GM12878 (cell line): Measurements from ENCODE around the gene CD9. TPM values are rescaled to one million over a fixed set of nuclear protein-coding genes. Genes with fewer than 3 reads are reported as not detected.
"Not testable (repeated sequence)": the region's sequence is repeated elsewhere in the genome, so short reads cannot be mapped to it uniquely, and the experiment has no call there.

Experiments
- ATAC-seq: fragments of 200-7000 bp; cut with Tn5 transposase; 3 replicates; pipeline ENCODE4 v1.9.1; 2020; ENCODE audit warnings: mild to moderate bottlenecking, moderate library complexity
- BruUV-seq: library from RNA; stranded (reverse); fragments of 400-500 nt; replicated peaks from 2 replicates; lab custom pipeline; 2021; lab: Mats Ljungman, UMichigan
- CTCF ChIA-PET: fragments of 300-600 bp; sonication (Branson Sonifier 250); formaldehyde crosslinking; extraction: SDS; loops from one replicate; lab custom pipeline; 2021; ENCODE audit warnings: inconsistent platforms; lab: Yijun Ruan, JAX
- POLR2A ChIA-PET: fragments of 350-600 bp; formaldehyde crosslinking; extraction: SDS; loops from one replicate; lab custom pipeline; 2021; ENCODE audit warnings: inconsistent platforms; lab: Charles Lee
- RAD21 ChIA-PET: fragments of 300-600 bp; sonication (Branson Sonifier 250); formaldehyde crosslinking; loops from one replicate; lab custom pipeline; 2023; ENCODE audit warnings: antibody characterized with exemption; ENCODE audit not compliant: unreplicated experiment; lab: Charles Lee
- SMC1A ChIA-PET: fragments of 300-600 bp; sonication (Branson Sonifier 250); formaldehyde crosslinking; loops from one replicate; lab custom pipeline; 2023; ENCODE audit not compliant: unreplicated experiment, uncharacterized antibody; lab: Charles Lee
- DNase-seq: peaks from one replicate; pipeline ENCODE4 v3.0.0-alpha.2; 2011; ENCODE audit warnings: low read depth, low spot score
- FAIRE-seq: peaks from 3 replicates; lab custom pipeline; 2011; peaks lifted over from hg19 to GRCh38; lab: Jason Lieb, UNC
- H2AFZ ChIP-seq: 2 replicates; pipeline ENCODE4 v1.6.0; 2011; ENCODE audit warnings: low read depth, low read length, control low read depth; ENCODE audit not compliant: control insufficient read depth
- H3K27ac ChIP-seq: 2 replicates; pipeline ENCODE4 v1.5.1; 2011; ENCODE audit warnings: control low read depth; ENCODE audit not compliant: control insufficient read depth, insufficient read depth
- H3K27me3 ChIP-seq, 2 experiments: replicated peaks in 1 of 2; 2 replicates each; pipeline versions ENCODE4 v1.6.0 to v1.6.1; 2011; ENCODE audit warnings: low read length in 1 of 2; ENCODE audit not compliant: control insufficient read depth in 2 of 2, insufficient read depth in 2 of 2
- H3K36me3 ChIP-seq, 2 experiments: 2 replicates each; pipeline ENCODE4 v1.5.1; 2011; ENCODE audit warnings: low read length in 1 of 2; ENCODE audit not compliant: control insufficient read depth in 2 of 2, insufficient read depth in 2 of 2
- H3K4me1 ChIP-seq: 2 replicates; pipeline ENCODE4 v1.6.1; 2011; ENCODE audit warnings: mild to moderate bottlenecking, low read length, moderate library complexity, mixed read lengths; ENCODE audit not compliant: control insufficient read depth, insufficient read depth
- H3K4me2 ChIP-seq: 2 replicates; pipeline ENCODE4 v1.6.0; 2011; ENCODE audit warnings: control low read depth; ENCODE audit not compliant: control insufficient read depth, insufficient read depth
- H3K4me3 ChIP-seq: fragments of 200-600 bp; sonication (generic); 2 replicates; pipeline ENCODE4 v1.5.1; 2016
- H3K79me2 ChIP-seq: 2 replicates; pipeline ENCODE4 v1.6.0; 2011; ENCODE audit warnings: low read length; ENCODE audit not compliant: control insufficient read depth, insufficient read depth
- H3K9ac ChIP-seq: 2 replicates; pipeline ENCODE4 v1.8.0; 2011; ENCODE audit warnings: low read length, control low read depth, mixed read lengths; ENCODE audit not compliant: control insufficient read depth, insufficient read depth
- H3K9me3 ChIP-seq: replicated peaks from 3 replicates; pipeline ENCODE4 v1.5.1; 2011; ENCODE audit warnings: mild to moderate bottlenecking, low read length; ENCODE audit not compliant: control insufficient read depth, insufficient read depth
- H4K20me1 ChIP-seq: 2 replicates; pipeline ENCODE4 v1.6.0; 2011; ENCODE audit not compliant: control insufficient read depth, insufficient read depth
- BHLHE40 ChIP-seq, 2 experiments: fragments of 450-650 bp in 1 of 2; IDR thresholded peaks; 2 replicates each; pipeline ENCODE4 v1.6.1; 2011 to 2017; ENCODE audit warnings: low read depth in 2 of 2, borderline replicate concordance in 1 of 2, improper control_type of control experiment in 1 of 2, low read length in 1 of 2, mild to moderate bottlenecking in 1 of 2
- CHD2 ChIP-seq: IDR thresholded peaks from 2 replicates; pipeline ENCODE4 v1.6.1; 2011; ENCODE audit warnings: low read depth, low read length, improper control_type of control experiment, borderline replicate concordance
- FOS ChIP-seq: IDR thresholded peaks from 3 replicates; pipeline ENCODE4 v1.6.1; 2011; ENCODE audit warnings: borderline replicate concordance; ENCODE audit not compliant: insufficient read length; ENCODE audit errors: extremely low read depth
- FOXM1 ChIP-seq: IDR thresholded peaks from 2 replicates; pipeline ENCODE4 v1.6.1; 2012; ENCODE audit warnings: low read depth, mild to moderate bottlenecking, inconsistent platforms, low read length, moderate library complexity
- HDAC6 ChIP-seq: fragments of 200-600 bp; sonication (generic); IDR thresholded peaks from one replicate; pipeline ENCODE4 v1.8.0; 2017; ENCODE audit warnings: antibody characterized with exemption; ENCODE audit not compliant: unreplicated experiment
- LARP7 ChIP-seq: fragments of 450-650 bp; IDR thresholded peaks from 2 replicates; pipeline ENCODE4 v1.6.1; 2017; ENCODE audit warnings: mild to moderate bottlenecking
- MEF2B ChIP-seq: fragments of 450-650 bp; IDR thresholded peaks from 2 replicates; pipeline ENCODE4 v1.6.1; 2018; ENCODE audit warnings: mild to moderate bottlenecking, moderate library complexity; ENCODE audit not compliant: partially characterized antibody, poor library complexity, severe bottlenecking
- MYC ChIP-seq: IDR thresholded peaks from 2 replicates; pipeline ENCODE4 v1.6.1; 2011; ENCODE audit warnings: mild to moderate bottlenecking, low read length, moderate library complexity, inconsistent platforms; ENCODE audit not compliant: insufficient read depth, insufficient replicate concordance, insufficient read length, severe bottlenecking
- NFYB ChIP-seq: IDR thresholded peaks from 2 replicates; pipeline ENCODE4 v1.6.1; 2011; ENCODE audit warnings: low read depth, mild to moderate bottlenecking, low read length, improper control_type of control experiment, moderate library complexity; ENCODE audit not compliant: insufficient read depth
- PAX8 ChIP-seq: fragments of 450-650 bp; IDR thresholded peaks from 2 replicates; pipeline ENCODE4 v1.6.1; 2017; ENCODE audit warnings: mild to moderate bottlenecking, moderate library complexity
- SIX5 ChIP-seq: IDR thresholded peaks from 2 replicates; pipeline ENCODE4 v1.6.1; 2011; ENCODE audit warnings: mild to moderate bottlenecking, low read depth, low read length, moderate library complexity; ENCODE audit not compliant: severe bottlenecking
- SUZ12 ChIP-seq: fragments of 200-600 bp; sonication (generic); IDR thresholded peaks from one replicate; pipeline ENCODE4 v1.6.1; 2018; ENCODE audit warnings: antibody characterized with exemption, mild to moderate bottlenecking; ENCODE audit not compliant: unreplicated experiment
- WGBS: methylation state at CpG from one replicate; pipeline ENCODE4 v1.1.6; 2016; ENCODE audit warnings: low lambda C conversion rate; ENCODE audit not compliant: insufficient replicate concordance, insufficient coverage; ENCODE audit errors: missing lambda C conversion rate; 5-methylcytosine and 5-hydroxymethylcytosine counted together
- in situ Hi-C: fragments of 300-500 bp; cut with MboI; formaldehyde crosslinking; loops from 9 replicates; pipeline ENCODE4 v1.14.3; 2018; ENCODE audit warnings: mixed read lengths
- intact Hi-C: fragments of 100-400 bp; cut with micrococcal nuclease; formaldehyde crosslinking; loops from one replicate; pipeline ENCODE4 v1.14.2; 2022; ENCODE audit not compliant: unreplicated experiment
- polyA plus RNA-seq, 11 experiments: library from polyadenylated mRNA; depleted of rRNA in 4 of 11; unstranded in 6 of 11; stranded (reverse) in 5 of 11; fragments of >200 nt; fragmentation: Nextera tagmentation in 4 of 11; fragmentation: Illumina TruSeq in 1 of 11; extraction: Ambion mirVana in 4 of 11; extraction: Trizol in 1 of 11; gene quantifications; 1 replicate in 1 of 11; 2 replicates in 10 of 11; pipeline versions ENCODE4 v1.2.1 to v1.2.3, GENCODE V29; 2011 to 2016; ENCODE audit warnings: inconsistent platforms in 2 of 11, missing spikeins in 2 of 11, low read depth in 1 of 11
- total RNA-seq, 4 experiments: library from RNA; depleted of rRNA in 3 of 4; stranded (reverse); fragments of >200 nt in 3 of 4; fragmentation: Illumina TruSeq in 1 of 4; extraction: Trizol in 1 of 4; gene quantifications; 2 replicates each; pipeline versions ENCODE4 v1.2.1 to v1.2.3, GENCODE V29; 2013 to 2021
- TF ChIP-seq, protein P1 (sequence below): fragments of 450-650 bp; IDR thresholded peaks from 2 replicates; pipeline ENCODE4 v1.6.1; 2018; ENCODE audit warnings: mild to moderate bottlenecking, low read depth, moderate library complexity; ENCODE audit not compliant: partially characterized antibody

The CD9 gene
- total and polyA plus RNA-seq, 10 of the 15 experiments (the other 5 are each of a cell fraction or from before 2014, with no cell fraction given): 4.8 to 29.9 (median 9.7) TPM

DNA sequence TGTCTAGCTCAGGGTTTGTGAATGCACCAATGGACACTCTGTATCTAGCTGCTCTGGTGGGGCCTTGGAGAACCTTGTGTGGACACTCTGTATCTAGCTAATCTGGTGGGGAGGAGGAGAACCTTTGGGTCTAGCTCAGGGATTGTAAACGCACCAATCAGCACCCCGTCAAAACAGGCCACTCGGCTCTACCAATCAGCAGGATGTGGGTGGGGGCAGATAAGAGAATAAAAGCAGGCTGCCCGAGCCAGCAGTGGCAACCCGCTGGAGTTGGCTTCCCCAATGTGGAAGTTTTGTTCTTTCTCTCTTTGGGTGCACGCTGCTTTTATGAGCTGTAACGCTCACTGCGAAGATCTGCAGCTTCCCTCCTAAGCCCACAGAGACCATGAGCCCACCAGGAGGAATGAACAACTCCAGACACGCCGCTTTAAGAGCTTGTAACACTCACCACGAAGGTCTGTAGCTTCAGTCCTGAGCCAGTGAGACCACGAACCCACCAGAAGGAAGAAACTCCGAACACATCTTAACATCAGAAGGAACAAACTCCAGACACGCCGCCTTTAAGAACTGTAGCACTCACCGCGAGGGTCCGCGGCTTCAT, 40.1 kb upstream of the CD9 start:
- H2AFZ ChIP-seq, intact Hi-C loops, H3K36me3 ChIP-seq, H3K4me1 ChIP-seq, POLR2A ChIA-PET, H3K9ac ChIP-seq, H4K20me1 ChIP-seq, H3K27me3 ChIP-seq, in situ Hi-C loops, FAIRE-seq, CTCF ChIA-PET, RAD21 ChIA-PET, H3K9me3 ChIP-seq, BruUV-seq, SMC1A ChIA-PET, H3K4me2 ChIP-seq, H3K27ac ChIP-seq, DNase-seq, H3K4me3 ChIP-seq, H3K79me2 ChIP-seq, ATAC-seq: not testable (repeated sequence)
- 63% methylated on average over 19 of the region's 19 CpGs for whole genome bisulfite sequencing
- 0 out of 2 replicates have a peak, but pooled peaks have one; percentile 7 for TF ChIP-seq NFYB

DNA sequence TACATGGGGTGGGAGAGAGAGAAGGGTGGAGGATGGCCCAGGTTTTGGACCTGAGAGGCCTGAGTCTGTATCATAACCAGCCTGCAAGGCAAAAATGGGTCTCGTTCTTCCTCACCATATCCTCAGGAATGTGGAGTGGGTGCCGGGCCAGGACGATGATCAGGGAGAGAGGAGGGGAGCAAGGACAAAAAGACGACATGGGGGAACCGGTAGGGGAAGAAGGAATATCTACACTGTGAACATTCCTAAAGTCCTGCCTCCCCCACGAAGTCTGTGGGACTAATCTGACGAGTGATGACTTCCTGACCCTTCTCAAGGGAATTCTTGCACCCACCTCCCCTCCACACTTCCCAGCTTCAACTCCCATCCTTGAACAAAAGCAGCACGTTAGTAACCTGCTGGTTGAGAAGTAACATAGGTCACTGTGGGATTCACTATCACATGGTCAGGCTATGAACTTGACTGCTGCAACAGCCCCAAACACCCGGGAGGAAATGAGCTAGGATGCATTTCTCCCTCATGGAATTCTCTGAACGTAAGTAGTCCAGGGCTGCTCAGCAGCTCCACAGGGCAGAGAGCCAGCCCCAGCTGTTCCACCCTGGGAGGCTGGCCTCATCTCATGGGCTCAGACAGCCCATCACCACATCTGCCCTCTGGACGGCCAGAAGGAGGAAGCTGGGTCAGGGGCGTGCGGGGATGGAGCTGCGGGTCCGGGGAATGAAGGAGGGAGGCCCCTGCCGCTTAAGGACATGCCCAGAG, 38.9 kb upstream of the CD9 start:
- ChIA-PET SMC1A (no interaction called here), RAD21 (no interaction called here), CTCF (no interaction called here), POLR2A (no interaction called here)
- H4K20me1 ChIP-seq: no peaks in the 10 kb centered on the region
- no peak overlapping the region for H3K4me2 ChIP-seq
- no peak overlapping the region for H2AFZ ChIP-seq
- no peak overlapping the region for H3K27ac ChIP-seq
- intact Hi-C loops (no loop called here), in situ Hi-C loops (no loop called here)
- no peaks in the 10 kb centered on the region for H3K79me2 ChIP-seq
- H3K4me3 ChIP-seq: no peak overlapping the region
- no peaks in the 10 kb centered on the region for H3K36me3 ChIP-seq
- no peaks in the 10 kb centered on the region for H3K9me3 ChIP-seq
- H3K27me3 ChIP-seq: no peaks in the 10 kb centered on the region
- no peak for FAIRE-seq
- DNase-seq: no peak
- H3K4me1 ChIP-seq: no peaks in the 10 kb centered on the region
- ATAC-seq: no peak; the same call in 2 of the 3 replicates
- H3K9ac ChIP-seq: no peak overlapping the region
- 27% methylated on average over 14 of the region's 16 CpGs for whole genome bisulfite sequencing
- BruUV-seq: no TSS peak
- TF ChIP-seq FOS (no peak), MYC (no peak), PAX8 (no peak), NFYB (no peak), HDAC6 (no peak), FOXM1 (no peak), CHD2 (no peak), SUZ12 (no peak), MEF2B (no peak), LARP7 (no peak), SIX5 (no peak), BHLHE40 (IDR thresholded peaks at IDR 0.05; ENCODE audit: borderline replicate concordance in 1 of 2, low read depth in 2 of 2, low read length in 1 of 2) (no peak)
- TF ChIP-seq, protein P1, sequence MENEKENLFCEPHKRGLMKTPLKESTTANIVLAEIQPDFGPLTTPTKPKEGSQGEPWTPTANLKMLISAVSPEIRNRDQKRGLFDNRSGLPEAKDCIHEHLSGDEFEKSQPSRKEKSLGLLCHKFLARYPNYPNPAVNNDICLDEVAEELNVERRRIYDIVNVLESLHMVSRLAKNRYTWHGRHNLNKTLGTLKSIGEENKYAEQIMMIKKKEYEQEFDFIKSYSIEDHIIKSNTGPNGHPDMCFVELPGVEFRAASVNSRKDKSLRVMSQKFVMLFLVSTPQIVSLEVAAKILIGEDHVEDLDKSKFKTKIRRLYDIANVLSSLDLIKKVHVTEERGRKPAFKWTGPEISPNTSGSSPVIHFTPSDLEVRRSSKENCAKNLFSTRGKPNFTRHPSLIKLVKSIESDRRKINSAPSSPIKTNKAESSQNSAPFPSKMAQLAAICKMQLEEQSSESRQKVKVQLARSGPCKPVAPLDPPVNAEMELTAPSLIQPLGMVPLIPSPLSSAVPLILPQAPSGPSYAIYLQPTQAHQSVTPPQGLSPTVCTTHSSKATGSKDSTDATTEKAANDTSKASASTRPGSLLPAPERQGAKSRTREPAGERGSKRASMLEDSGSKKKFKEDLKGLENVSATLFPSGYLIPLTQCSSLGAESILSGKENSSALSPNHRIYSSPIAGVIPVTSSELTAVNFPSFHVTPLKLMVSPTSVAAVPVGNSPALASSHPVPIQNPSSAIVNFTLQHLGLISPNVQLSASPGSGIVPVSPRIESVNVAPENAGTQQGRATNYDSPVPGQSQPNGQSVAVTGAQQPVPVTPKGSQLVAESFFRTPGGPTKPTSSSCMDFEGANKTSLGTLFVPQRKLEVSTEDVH: no peak
